Gastroesophageal sphincter (tissue), 3 donors: Measurements from ENCODE around the gene LLGL2.

Source experiments
- EP300 ChIP-seq: sonication (generic); formaldehyde crosslinking; IDR thresholded peaks from one replicate; pipeline ENCODE4 v1.6.1; 2017; ENCODE audit warnings: antibody characterized with exemption, mild to moderate bottlenecking
- POLR2A ChIP-seq, 2 donors: fragments of 450-650 bp; IDR thresholded peaks; one replicate each; pipeline ENCODE4 v1.6.1; 2017; ENCODE audit warnings: antibody characterized with exemption in 2 of 2, mild to moderate bottlenecking in 2 of 2, moderate library complexity in 1 of 2
- TF ChIP-seq, protein P1 (sequence below), 4 experiments: fragments of 200-600 bp in 2 of 4; fragments of 450-650 bp in 2 of 4; sonication (generic) in 1 of 4; IDR thresholded peaks; one replicate each; pipeline ENCODE4 v1.5.1; 2017 to 2019; ENCODE audit warnings: antibody characterized with exemption in 4 of 4, mild to moderate bottlenecking in 2 of 4, moderate library complexity in 2 of 4

- TF ChIP-seq, protein P1, sequence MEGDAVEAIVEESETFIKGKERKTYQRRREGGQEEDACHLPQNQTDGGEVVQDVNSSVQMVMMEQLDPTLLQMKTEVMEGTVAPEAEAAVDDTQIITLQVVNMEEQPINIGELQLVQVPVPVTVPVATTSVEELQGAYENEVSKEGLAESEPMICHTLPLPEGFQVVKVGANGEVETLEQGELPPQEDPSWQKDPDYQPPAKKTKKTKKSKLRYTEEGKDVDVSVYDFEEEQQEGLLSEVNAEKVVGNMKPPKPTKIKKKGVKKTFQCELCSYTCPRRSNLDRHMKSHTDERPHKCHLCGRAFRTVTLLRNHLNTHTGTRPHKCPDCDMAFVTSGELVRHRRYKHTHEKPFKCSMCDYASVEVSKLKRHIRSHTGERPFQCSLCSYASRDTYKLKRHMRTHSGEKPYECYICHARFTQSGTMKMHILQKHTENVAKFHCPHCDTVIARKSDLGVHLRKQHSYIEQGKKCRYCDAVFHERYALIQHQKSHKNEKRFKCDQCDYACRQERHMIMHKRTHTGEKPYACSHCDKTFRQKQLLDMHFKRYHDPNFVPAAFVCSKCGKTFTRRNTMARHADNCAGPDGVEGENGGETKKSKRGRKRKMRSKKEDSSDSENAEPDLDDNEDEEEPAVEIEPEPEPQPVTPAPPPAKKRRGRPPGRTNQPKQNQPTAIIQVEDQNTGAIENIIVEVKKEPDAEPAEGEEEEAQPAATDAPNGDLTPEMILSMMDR (IDR thresholded peaks at IDR 0.05), result no peak
- TF ChIP-seq POLR2A (IDR thresholded peaks at IDR 0.05), result no peak
- TF ChIP-seq EP300, result no peak
These were observed 12.4 kb upstream of the LLGL2 start for GRCh38 chr17:75512926-75513640.
